Mesendoderm (in vitro differentiated cells): Measurements from ENCODE around the gene ERC1.
A peak's percentile ranks its signal among the peaks of the same experiment; 100 is the strongest.

ENCODE experiments used
- DNase-seq: peaks from one replicate; pipeline ENCODE4 v3.0.0; 2013
- H2AK5ac ChIP-seq: 2 replicates; pipeline ENCODE4 v1.6.1; 2013; ENCODE audit warnings: low read length, inconsistent platforms
- H2BK120ac ChIP-seq: 2 replicates; pipeline ENCODE4 v1.6.1; 2013; ENCODE audit warnings: low read depth, mild to moderate bottlenecking, low read length, moderate library complexity, mixed read lengths
- H2BK15ac ChIP-seq: replicated peaks from 2 replicates; pipeline ENCODE4 v1.6.1; 2013; ENCODE audit warnings: low read depth, mild to moderate bottlenecking, moderate library complexity
- H2BK5ac ChIP-seq: 2 replicates; pipeline ENCODE4 v1.6.1; 2013; ENCODE audit warnings: low read length, inconsistent platforms
- H3K18ac ChIP-seq: 2 replicates; pipeline ENCODE4 v1.6.1; 2013; ENCODE audit warnings: mild to moderate bottlenecking, low read length, mixed read lengths
- H3K23ac ChIP-seq: one replicate; pipeline ENCODE4 v1.6.1; 2013; ENCODE audit warnings: low read length
- H3K27ac ChIP-seq: 2 replicates; pipeline ENCODE4 v1.5.1; 2013; ENCODE audit warnings: low read depth, mild to moderate bottlenecking, inconsistent platforms, low read length, moderate library complexity
- H3K27me3 ChIP-seq: 2 replicates; pipeline ENCODE4 v1.6.1; 2013; ENCODE audit warnings: low read length, control low read depth, mild to moderate bottlenecking, inconsistent platforms; ENCODE audit not compliant: insufficient read depth, poor library complexity
- H3K36me3 ChIP-seq: 2 replicates; pipeline ENCODE4 v1.6.1; 2013; ENCODE audit warnings: low read length, inconsistent platforms; ENCODE audit not compliant: control insufficient read depth, insufficient read depth
- H3K4ac ChIP-seq: one replicate; pipeline ENCODE4 v1.6.1; 2013; ENCODE audit warnings: low read depth, mild to moderate bottlenecking, low read length, moderate library complexity
- H3K4me1 ChIP-seq: 2 replicates; pipeline ENCODE4 v1.6.1; 2013; ENCODE audit warnings: low read depth, low read length, inconsistent platforms; ENCODE audit not compliant: control insufficient read depth
- H3K4me2 ChIP-seq: 2 replicates; pipeline ENCODE4 v1.6.1; 2013; ENCODE audit warnings: low read length
- H3K4me3 ChIP-seq: 2 replicates; pipeline ENCODE4 v1.5.1; 2013; ENCODE audit warnings: mild to moderate bottlenecking, low read length
- H3K56ac ChIP-seq: one replicate; pipeline ENCODE4 v1.6.1; 2013; ENCODE audit warnings: low read length
- H3K79me1 ChIP-seq: 2 replicates; pipeline ENCODE4 v1.6.1; 2013; ENCODE audit warnings: low read length, inconsistent platforms
- H3K79me2 ChIP-seq: 2 replicates; pipeline ENCODE4 v1.6.1; 2013; ENCODE audit warnings: mild to moderate bottlenecking, low read length; ENCODE audit not compliant: control insufficient read depth, insufficient read depth
- H3K9ac ChIP-seq: 2 replicates; pipeline ENCODE4 v1.6.1; 2013; ENCODE audit warnings: low read length, inconsistent platforms
- H4K5ac ChIP-seq: one replicate; pipeline ENCODE4 v1.6.1; 2013; ENCODE audit warnings: low read length
- H4K8ac ChIP-seq: one replicate; pipeline ENCODE4 v1.6.1; 2013; ENCODE audit warnings: low read depth, mild to moderate bottlenecking, control low read depth, low read length, moderate library complexity
- WGBS: extraction: QIAGEN DNeasy Blood & Tissue Kit; methylation state at CpG from one replicate; pipeline ENCODE4 v1.1.7; 2013; ENCODE audit warnings: low lambda C conversion rate, missing lambda C conversion rate; ENCODE audit not compliant: insufficient coverage; ENCODE audit errors: extremely low coverage; 5-methylcytosine and 5-hydroxymethylcytosine counted together

The ERC1 gene

DNA sequence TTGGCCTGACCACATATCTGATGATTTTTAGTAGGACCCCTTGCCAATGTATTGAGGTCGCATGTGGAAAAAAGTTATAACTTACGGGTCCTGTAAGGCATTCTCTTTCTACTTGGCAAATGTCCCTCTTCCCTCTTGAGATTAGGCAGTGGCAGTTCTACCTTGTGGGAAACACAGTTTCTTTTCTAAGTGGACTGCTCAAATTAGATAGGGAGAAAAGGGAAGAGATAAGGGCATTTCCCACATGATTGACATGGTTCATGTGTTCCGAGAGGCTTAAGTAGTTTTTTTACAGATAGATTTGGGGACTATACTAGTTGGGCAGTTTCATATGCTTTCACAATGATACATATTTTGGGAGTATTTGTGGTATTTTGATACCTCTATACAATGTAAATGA, 448.7 kb downstream of the ERC1 start:
- H3K79me1 ChIP-seq = no peaks in the 10 kb centered on the region
- H2AK5ac ChIP-seq = no peak overlapping the region
- H3K4me2 ChIP-seq = no peak overlapping the region
- H3K23ac ChIP-seq = no peak overlapping the region
- no peak overlapping the region for H3K18ac ChIP-seq
- no peak overlapping the region for H3K56ac ChIP-seq
- H3K36me3 ChIP-seq = no peaks in the 10 kb centered on the region
- WGBS = no CpG with 5 or more reads among the region's 3 CpGs
- no peak for DNase-seq
- H3K4me3 ChIP-seq = no peak overlapping the region
- H2BK5ac ChIP-seq = no peak overlapping the region
- no peaks in the 10 kb centered on the region for H3K79me2 ChIP-seq
- H2BK15ac ChIP-seq = no peak overlapping the region
- H3K27ac ChIP-seq = no peak overlapping the region
- no peak overlapping the region for H3K4ac ChIP-seq
- no peaks in the 10 kb centered on the region for H3K4me1 ChIP-seq
- H4K5ac ChIP-seq = no peak overlapping the region
- H2BK120ac ChIP-seq = no peak overlapping the region
- no peaks in the 10 kb centered on the region for H3K27me3 ChIP-seq
- H3K9ac ChIP-seq = no peak overlapping the region
- H4K8ac ChIP-seq = no peak overlapping the region

DNA sequence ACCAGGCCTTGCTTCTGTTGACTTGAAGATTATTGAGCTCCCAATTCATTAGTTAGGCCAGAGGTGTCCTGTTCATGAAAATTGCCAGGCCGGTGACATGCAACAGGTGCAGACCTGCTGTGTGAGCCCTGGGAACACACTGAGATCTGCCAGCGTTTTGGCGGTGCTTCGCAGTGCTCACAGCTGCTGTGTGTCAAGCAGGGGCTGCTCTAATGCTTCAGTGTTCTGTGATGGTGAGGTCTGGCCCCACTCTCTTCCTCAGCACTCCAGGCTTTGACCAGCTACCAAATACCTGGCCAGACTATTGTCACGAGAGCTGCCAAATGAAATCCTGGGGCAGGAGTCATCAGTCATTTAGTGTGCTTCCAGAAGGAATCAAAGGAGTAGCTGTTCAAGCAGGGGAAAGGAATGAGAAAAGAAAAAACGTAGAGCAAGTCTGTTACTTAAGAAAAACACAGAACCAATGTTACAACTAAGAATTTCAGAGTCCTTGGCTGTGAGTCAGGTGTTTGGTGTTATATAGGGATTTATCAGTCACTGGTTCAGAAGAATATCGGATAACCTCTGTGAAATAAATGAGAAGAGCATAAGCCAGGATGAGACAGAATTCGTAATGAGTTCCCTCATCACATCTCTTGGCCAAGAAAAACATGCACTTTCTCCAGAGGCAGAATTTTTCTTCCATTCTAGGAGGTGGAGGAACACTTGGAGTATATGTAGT, 452.6 kb downstream of the ERC1 start:
- H3K79me2 ChIP-seq = no peaks in the 10 kb centered on the region
- no peaks in the 10 kb centered on the region for H3K79me1 ChIP-seq
- no peak overlapping the region for H4K5ac ChIP-seq
- H3K36me3 ChIP-seq = no peaks in the 10 kb centered on the region
- no peak for DNase-seq
- H2BK5ac ChIP-seq = no peak overlapping the region
- H3K9ac ChIP-seq = no peak overlapping the region
- H4K8ac ChIP-seq = no peak overlapping the region
- WGBS = no CpG with 5 or more reads among the region's 8 CpGs
- no peak overlapping the region for H3K4me3 ChIP-seq
- H3K23ac ChIP-seq = no peak overlapping the region
- no peak overlapping the region for H2BK120ac ChIP-seq
- no peak overlapping the region for H3K18ac ChIP-seq
- no peaks in the 10 kb centered on the region for H3K4me1 ChIP-seq
- no peak overlapping the region for H3K4me2 ChIP-seq
- H2BK15ac ChIP-seq = no peak overlapping the region
- H3K27ac ChIP-seq = no peak overlapping the region
- H3K56ac ChIP-seq = no peak overlapping the region
- H3K27me3 ChIP-seq = no peaks in the 10 kb centered on the region
- H3K4ac ChIP-seq = no peak overlapping the region
- H2AK5ac ChIP-seq = no peak overlapping the region

DNA sequence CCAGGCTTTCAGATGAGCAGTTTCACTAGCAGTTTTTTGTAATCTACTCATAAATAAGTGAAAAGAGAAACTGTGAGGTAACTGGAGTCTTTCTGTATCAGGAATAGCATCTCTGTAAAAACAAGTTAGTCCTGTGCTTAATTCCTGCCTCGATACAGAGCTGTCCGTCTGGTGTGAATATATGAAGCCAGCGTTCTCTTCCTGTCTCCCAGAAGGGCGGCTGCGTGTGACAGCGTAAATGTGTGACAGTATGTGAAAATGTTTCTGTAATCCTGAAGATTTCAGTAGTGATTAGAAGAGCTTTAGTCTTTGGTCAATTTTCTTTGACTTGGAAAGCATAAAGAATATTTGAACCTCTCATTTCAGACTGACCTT, 453.1 kb downstream of the ERC1 start:
- Histone ChIP-seq H2AK5ac (no peak overlapping the region), H2BK120ac (no peak overlapping the region), H3K56ac (no peak overlapping the region), H3K18ac (no peak overlapping the region), H3K4ac (no peak overlapping the region), H3K27ac (no peak overlapping the region), H3K79me1 (no peaks in the 10 kb centered on the region), H3K23ac (no peak overlapping the region), H2BK5ac (no peak overlapping the region), H3K4me3 (no peak overlapping the region), H3K4me1 (no peaks in the 10 kb centered on the region), H4K8ac (no peak overlapping the region), H3K36me3 (no peaks in the 10 kb centered on the region), H3K4me2 (no peak overlapping the region), H2BK15ac (no peak overlapping the region), H3K9ac (no peak overlapping the region), H4K5ac (no peak overlapping the region), H3K27me3 (no peaks in the 10 kb centered on the region), H3K79me2 (no peaks in the 10 kb centered on the region)
- no peak for DNase-seq
- WGBS = no CpG with 5 or more reads among the region's 6 CpGs

DNA sequence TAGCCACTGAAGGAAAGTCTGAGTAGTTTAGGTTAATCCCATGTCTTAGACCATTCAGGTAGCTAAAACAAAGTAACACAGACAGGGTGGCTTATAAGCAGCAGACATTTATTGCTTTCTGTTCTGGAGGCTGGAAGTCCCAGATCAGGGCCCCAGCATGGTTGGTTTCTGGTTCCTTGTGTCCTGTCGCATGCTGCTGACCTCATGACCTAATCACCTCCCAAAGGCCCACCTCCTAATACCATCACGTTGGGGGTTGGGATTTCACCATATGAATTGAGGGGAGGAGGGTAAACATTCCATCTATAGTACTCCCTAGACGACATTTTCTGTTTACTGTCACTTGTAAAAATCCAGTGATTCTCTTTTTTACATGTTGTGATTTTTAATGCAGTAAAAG, 454.8 kb downstream of the ERC1 start:
- H3K18ac ChIP-seq = no peak overlapping the region
- H3K4ac ChIP-seq = no peak overlapping the region
- H2BK5ac ChIP-seq = no peak overlapping the region
- H3K4me2 ChIP-seq = no peak overlapping the region
- no peak overlapping the region for H3K9ac ChIP-seq
- H2BK120ac ChIP-seq = no peak overlapping the region
- H3K4me3 ChIP-seq = no peak overlapping the region
- H4K5ac ChIP-seq = no peak overlapping the region
- no CpG with 5 or more reads among the region's 3 CpGs for WGBS
- H2AK5ac ChIP-seq = no peak overlapping the region
- H3K27me3 ChIP-seq = no peaks in the 10 kb centered on the region
- H3K36me3 ChIP-seq = no peaks in the 10 kb centered on the region
- no peak overlapping the region for H3K27ac ChIP-seq
- no peaks in the 10 kb centered on the region for H3K4me1 ChIP-seq
- H4K8ac ChIP-seq = no peak overlapping the region
- H2BK15ac ChIP-seq = no peak overlapping the region
- no peaks in the 10 kb centered on the region for H3K79me2 ChIP-seq
- no peak overlapping the region for H3K56ac ChIP-seq
- H3K23ac ChIP-seq = no peak overlapping the region
- peak; percentile 70 for DNase-seq
- H3K79me1 ChIP-seq = no peaks in the 10 kb centered on the region

DNA sequence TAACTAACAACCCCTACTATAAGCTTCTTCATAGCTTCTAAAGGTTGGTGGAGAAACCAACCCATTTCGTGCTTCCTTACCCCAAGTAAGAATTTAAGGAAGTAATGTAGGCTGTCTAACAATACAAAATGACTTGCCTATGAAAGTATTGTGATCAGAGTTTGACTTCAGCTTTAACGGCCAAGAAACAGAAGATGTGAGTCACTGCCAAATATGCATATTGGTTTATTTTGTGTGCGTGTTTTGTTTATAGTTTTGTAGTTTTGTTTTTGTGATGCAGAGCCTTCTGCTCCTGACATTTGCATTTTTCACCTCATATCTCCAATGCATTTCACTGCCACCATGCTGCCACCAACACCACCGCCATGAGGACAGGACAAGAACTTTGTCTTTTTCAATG, 457.3 kb downstream of the ERC1 start:
- H3K79me2 ChIP-seq = no peaks in the 10 kb centered on the region
- no peak for DNase-seq
- no peak overlapping the region for H2BK120ac ChIP-seq
- H3K9ac ChIP-seq = no peak overlapping the region
- no peaks in the 10 kb centered on the region for H3K79me1 ChIP-seq
- no peak overlapping the region for H2AK5ac ChIP-seq
- no peak overlapping the region for H4K8ac ChIP-seq
- no peak overlapping the region for H4K5ac ChIP-seq
- no peaks in the 10 kb centered on the region for H3K4me1 ChIP-seq
- H3K27ac ChIP-seq = no peak overlapping the region
- no peak overlapping the region for H3K56ac ChIP-seq
- H3K36me3 ChIP-seq = no peaks in the 10 kb centered on the region
- no peak overlapping the region for H2BK15ac ChIP-seq
- no CpG with 5 or more reads among the region's 4 CpGs for WGBS
- H3K23ac ChIP-seq = no peak overlapping the region
- no peak overlapping the region for H3K4me3 ChIP-seq
- no peaks in the 10 kb centered on the region for H3K27me3 ChIP-seq
- no peak overlapping the region for H3K18ac ChIP-seq
- H3K4ac ChIP-seq = no peak overlapping the region
- no peak overlapping the region for H2BK5ac ChIP-seq
- no peak overlapping the region for H3K4me2 ChIP-seq

DNA sequence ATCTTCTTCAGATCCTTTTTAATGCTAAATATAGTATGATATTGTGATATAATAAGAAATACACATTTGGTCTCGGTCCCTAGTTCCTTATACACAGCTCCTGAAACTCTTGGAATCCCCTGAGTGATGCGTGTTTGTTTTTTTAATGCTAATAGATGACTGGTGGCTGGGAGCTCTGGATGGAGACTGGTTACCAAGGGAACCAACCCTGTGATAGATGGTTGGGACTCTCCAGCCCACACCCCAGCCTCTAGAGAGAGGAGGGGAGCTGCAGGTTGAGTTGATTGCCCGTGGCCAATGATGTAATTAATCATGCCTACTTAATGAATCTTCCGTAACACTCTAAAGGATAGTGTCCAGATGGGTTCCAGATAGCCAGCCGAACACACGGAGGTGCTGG, 462.8 kb downstream of the ERC1 start:
- Histone ChIP-seq H3K27ac (no peak overlapping the region), H3K9ac (no peak overlapping the region), H3K23ac (no peak overlapping the region), H2BK15ac (no peak overlapping the region), H3K4me1 (no peaks in the 10 kb centered on the region), H3K4ac (no peak overlapping the region), H4K5ac (no peak overlapping the region), H3K56ac (no peak overlapping the region), H2AK5ac (no peak overlapping the region), H3K4me3 (no peak overlapping the region), H3K79me2 (no peaks in the 10 kb centered on the region), H3K36me3 (no peaks in the 10 kb centered on the region), H3K27me3 (no peaks in the 10 kb centered on the region), H2BK5ac (no peak overlapping the region), H4K8ac (no peak overlapping the region), H3K4me2 (no peak overlapping the region), H3K79me1 (no peaks in the 10 kb centered on the region), H3K18ac (no peak overlapping the region), H2BK120ac (no peak overlapping the region)
- WGBS = no CpG with 5 or more reads among the region's 6 CpGs
- peak; percentile 13 for DNase-seq
